Measurements from ENCODE around the gene AFG3L2. TPM values are rescaled to one million over a fixed set of nuclear protein-coding genes. Genes with fewer than 3 reads are reported as not detected.

AFG3L2 gene
- total and polyA plus RNA-seq, 2 of the 8 experiments (the other 6 are each of a cell fraction or from before 2014, with no cell fraction given): 29.7 to 84.8 TPM

GRCh38 chr18:12377556-12378197 is 650 bp upstream of the AFG3L2 start (continued):
- TF ChIP-seq KDM5A (IDR thresholded peaks at IDR 0.05; ENCODE audit: low read length) (no peak), SIX5 (IDR thresholded peaks at IDR 0.05; ENCODE audit: low read depth, low read length) (no peak), CHD2 (IDR thresholded peaks at IDR 0.05; ENCODE audit: low read length) (no peak), PHF8 (conservative IDR thresholded peaks at IDR 0.05; ENCODE audit: low read depth, low read length) (peak; percentile 21; the same call in 1 of the 2 replicates), BACH1 (IDR thresholded peaks at IDR 0.05; ENCODE audit: low read length) (peak; percentile 81), MAX (IDR thresholded peaks at IDR 0.05) (no peak; the same call in none of the 2 replicates), TCF12 (IDR thresholded peaks at IDR 0.05; ENCODE audit: low read depth, low read length) (no peak), BCL11A (IDR thresholded peaks at IDR 0.05; ENCODE audit: low read depth in 2 of 2, low read length in 2 of 2) (no peak), ZNF274 (IDR thresholded peaks at IDR 0.05; ENCODE audit: borderline replicate concordance, extremely low read depth, low read length) (no peak), KDM4A (IDR thresholded peaks at IDR 0.05; ENCODE audit: low read depth, low read length, severe bottlenecking) (no peak), EZH2 (IDR thresholded peaks at IDR 0.05; ENCODE audit: low read depth, low read length, severe bottlenecking) (no peak), JUN (IDR thresholded peaks at IDR 0.05; ENCODE audit: low read depth, low read length) (no peak), USF2 (IDR thresholded peaks at IDR 0.05; ENCODE audit: low read length) (no peak), POLR2AphosphoS5 (IDR thresholded peaks at IDR 0.05; ENCODE audit: low read depth, low read length) (peak; percentile 80; the same call in 1 of the 2 replicates), CEBPB (IDR thresholded peaks at IDR 0.05; ENCODE audit: low read depth, low read length) (no peak), TBP (IDR thresholded peaks at IDR 0.05; ENCODE audit: low read depth, low read length) (peak; percentile 59), RAD21 (IDR thresholded peaks at IDR 0.05 in 1 of 2, conservative IDR thresholded peaks at IDR 0.05 in 1 of 2; ENCODE audit: low read depth in 2 of 2, low read length in 2 of 2) (no peak), ASH2L (IDR thresholded peaks at IDR 0.05; ENCODE audit: low read length) (peak; percentile 82), SP4 (IDR thresholded peaks at IDR 0.05; ENCODE audit: low read length) (no peak)
- TF ChIP-seq, protein P1, sequence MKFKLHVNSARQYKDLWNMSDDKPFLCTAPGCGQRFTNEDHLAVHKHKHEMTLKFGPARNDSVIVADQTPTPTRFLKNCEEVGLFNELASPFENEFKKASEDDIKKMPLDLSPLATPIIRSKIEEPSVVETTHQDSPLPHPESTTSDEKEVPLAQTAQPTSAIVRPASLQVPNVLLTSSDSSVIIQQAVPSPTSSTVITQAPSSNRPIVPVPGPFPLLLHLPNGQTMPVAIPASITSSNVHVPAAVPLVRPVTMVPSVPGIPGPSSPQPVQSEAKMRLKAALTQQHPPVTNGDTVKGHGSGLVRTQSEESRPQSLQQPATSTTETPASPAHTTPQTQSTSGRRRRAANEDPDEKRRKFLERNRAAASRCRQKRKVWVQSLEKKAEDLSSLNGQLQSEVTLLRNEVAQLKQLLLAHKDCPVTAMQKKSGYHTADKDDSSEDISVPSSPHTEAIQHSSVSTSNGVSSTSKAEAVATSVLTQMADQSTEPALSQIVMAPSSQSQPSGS (IDR thresholded peaks at IDR 0.05; ENCODE audit: low read length): no peak

All from H1 (cell line).